Measurements from ENCODE around the gene PZP.

The PZP gene

GRCh38 chr12:9135903-9136310, 72.3 kb downstream of the PZP start:
- Histone ChIP-seq H3K9ac (no peak overlapping the region), H3K27ac (no peak overlapping the region), H3K9me3 (ENCODE audit: control insufficient read depth, low read length) (no peaks in the 10 kb centered on the region), H3K36me3 (ENCODE audit: control insufficient read depth, insufficient read depth, low read length) (no peaks in the 10 kb centered on the region), H3K4me3 (ENCODE audit: low read depth, low read length) (no peak overlapping the region), H3K4me1 (no peaks in the 10 kb centered on the region), H3K27me3 (ENCODE audit: control insufficient read depth, insufficient read depth, low read length) (no peaks in the 10 kb centered on the region), H3K79me2 (no peaks in the 10 kb centered on the region), H3K4me2 (ENCODE audit: low read length) (no peak overlapping the region), H2AFZ (no peak overlapping the region)
- TF ChIP-seq, protein P1, sequence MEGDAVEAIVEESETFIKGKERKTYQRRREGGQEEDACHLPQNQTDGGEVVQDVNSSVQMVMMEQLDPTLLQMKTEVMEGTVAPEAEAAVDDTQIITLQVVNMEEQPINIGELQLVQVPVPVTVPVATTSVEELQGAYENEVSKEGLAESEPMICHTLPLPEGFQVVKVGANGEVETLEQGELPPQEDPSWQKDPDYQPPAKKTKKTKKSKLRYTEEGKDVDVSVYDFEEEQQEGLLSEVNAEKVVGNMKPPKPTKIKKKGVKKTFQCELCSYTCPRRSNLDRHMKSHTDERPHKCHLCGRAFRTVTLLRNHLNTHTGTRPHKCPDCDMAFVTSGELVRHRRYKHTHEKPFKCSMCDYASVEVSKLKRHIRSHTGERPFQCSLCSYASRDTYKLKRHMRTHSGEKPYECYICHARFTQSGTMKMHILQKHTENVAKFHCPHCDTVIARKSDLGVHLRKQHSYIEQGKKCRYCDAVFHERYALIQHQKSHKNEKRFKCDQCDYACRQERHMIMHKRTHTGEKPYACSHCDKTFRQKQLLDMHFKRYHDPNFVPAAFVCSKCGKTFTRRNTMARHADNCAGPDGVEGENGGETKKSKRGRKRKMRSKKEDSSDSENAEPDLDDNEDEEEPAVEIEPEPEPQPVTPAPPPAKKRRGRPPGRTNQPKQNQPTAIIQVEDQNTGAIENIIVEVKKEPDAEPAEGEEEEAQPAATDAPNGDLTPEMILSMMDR (IDR thresholded peaks at IDR 0.05), result no peak

GRCh38 chr12:9134981-9135628, 73.1 kb downstream of the PZP start:
- Histone ChIP-seq H3K9me3 (ENCODE audit: control insufficient read depth, low read length) (no peaks in the 10 kb centered on the region), H3K9ac (no peak overlapping the region), H3K4me3 (ENCODE audit: low read depth, low read length) (no peak overlapping the region), H3K4me2 (ENCODE audit: low read length) (no peak overlapping the region), H3K79me2 (no peaks in the 10 kb centered on the region), H3K4me1 (no peaks in the 10 kb centered on the region), H3K27ac (no peak overlapping the region), H3K36me3 (ENCODE audit: control insufficient read depth, insufficient read depth, low read length) (no peaks in the 10 kb centered on the region), H2AFZ (no peak overlapping the region), H3K27me3 (ENCODE audit: control insufficient read depth, insufficient read depth, low read length) (no peaks in the 10 kb centered on the region)
- TF ChIP-seq, protein P1 (IDR thresholded peaks at IDR 0.05), result no peak

DNA sequence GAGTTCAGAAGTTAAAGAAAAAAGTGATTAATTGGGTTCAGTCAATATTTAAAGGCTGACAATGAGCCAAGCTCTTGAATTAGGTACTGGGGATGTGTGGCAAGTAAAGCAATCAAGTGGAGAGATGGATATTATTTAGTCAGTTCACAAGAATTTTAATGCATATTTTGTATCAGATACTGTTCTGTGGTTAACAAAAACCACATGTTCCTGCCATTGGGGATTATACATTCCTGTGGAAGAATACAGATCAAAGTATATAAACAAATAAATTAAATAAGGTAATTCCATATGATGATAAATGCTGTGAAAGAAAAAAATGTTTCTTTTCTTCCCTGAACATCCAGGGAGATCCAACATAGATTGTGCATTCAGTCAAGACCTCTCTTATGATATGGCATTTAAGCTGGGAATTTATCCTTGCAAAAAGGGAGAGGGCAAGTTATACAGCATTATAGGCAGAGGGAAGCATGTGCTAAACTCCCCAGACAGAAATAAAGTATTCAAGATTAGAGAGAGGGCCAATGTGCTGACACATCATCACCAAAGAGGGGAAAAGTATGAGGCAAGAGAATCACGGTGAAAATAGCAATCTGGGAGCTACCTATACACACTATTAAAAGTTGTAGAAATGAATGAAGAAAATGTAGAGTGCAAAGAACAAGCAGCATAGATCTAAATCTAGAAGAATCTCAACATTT, 74.8 kb downstream of the PZP start:
- no peaks in the 10 kb centered on the region for H3K4me1 ChIP-seq
- H3K27me3 ChIP-seq (ENCODE audit: control insufficient read depth, insufficient read depth, low read length), result no peaks in the 10 kb centered on the region
- no peak overlapping the region for H3K4me3 ChIP-seq (ENCODE audit: low read depth, low read length)
- H3K79me2 ChIP-seq, result no peaks in the 10 kb centered on the region
- no peak overlapping the region for H3K4me2 ChIP-seq (ENCODE audit: low read length)
- H3K9ac ChIP-seq, result no peak overlapping the region
- no peaks in the 10 kb centered on the region for H3K36me3 ChIP-seq (ENCODE audit: control insufficient read depth, insufficient read depth, low read length)
- H2AFZ ChIP-seq, result no peak overlapping the region
- H3K27ac ChIP-seq, result no peak overlapping the region
- TF ChIP-seq, protein P1 (IDR thresholded peaks at IDR 0.05), result no peak
- no peaks in the 10 kb centered on the region for H3K9me3 ChIP-seq (ENCODE audit: control insufficient read depth, low read length)

- Histone ChIP-seq H3K79me2 (no peaks in the 10 kb centered on the region), H3K9me3 (ENCODE audit: control insufficient read depth, low read length) (no peaks in the 10 kb centered on the region), H3K27me3 (ENCODE audit: control insufficient read depth, insufficient read depth, low read length) (no peaks in the 10 kb centered on the region), H3K4me2 (ENCODE audit: low read length) (no peak overlapping the region), H3K9ac (no peak overlapping the region), H3K4me3 (ENCODE audit: low read depth, low read length) (no peak overlapping the region), H2AFZ (no peak overlapping the region), H3K27ac (no peak overlapping the region), H3K36me3 (ENCODE audit: control insufficient read depth, insufficient read depth, low read length) (no peaks in the 10 kb centered on the region), H3K4me1 (no peaks in the 10 kb centered on the region)
- TF ChIP-seq, protein P1 (IDR thresholded peaks at IDR 0.05), result no peak
Measured at GRCh38 chr12:9132008-9132535, 76.1 kb downstream of the PZP start.

Data from parathyroid adenoma (tissue), 2 donors.